HEK293 (cell line): ENCODE measurements around the gene ARHGAP42.

ENCODE experiments used
- CTCF ChIA-PET: fragments of 350-600 bp; formaldehyde crosslinking; extraction: SDS; loops from one replicate; lab custom pipeline; 2021; ENCODE audit warnings: antibody characterized with exemption; lab: Yijun Ruan, JAX
- POLR2A ChIA-PET: fragments of 300-600 bp; formaldehyde crosslinking; extraction: SDS; loops from one replicate; lab custom pipeline; 2020; ENCODE audit warnings: antibody characterized with exemption, inconsistent platforms; lab: Yijun Ruan, JAX
- H3K27ac ChIP-seq: fragments of 200-500 bp; sonication (Bioruptor generic); 2 replicates; pipeline ENCODE4 v1.5.1; 2014; ENCODE audit warnings: low read depth, low read length, control low read depth, inconsistent platforms; ENCODE audit errors: extremely low read depth
- H3K36me3 ChIP-seq, 2 experiments: fragments of 200-500 bp in 1 of 2; sonication (Bioruptor generic) in 1 of 2; 1 replicate in 1 of 2; 2 replicates in 1 of 2; pipeline ENCODE4 v1.5.1; 2014 to 2017; ENCODE audit warnings: inconsistent platforms in 2 of 2, low read length in 2 of 2; ENCODE audit not compliant: control insufficient read depth in 2 of 2, insufficient read depth in 1 of 2
- H3K4me1 ChIP-seq: fragments of 200-500 bp; sonication (Bioruptor generic); 2 replicates; pipeline ENCODE4 v1.5.1; 2014; ENCODE audit warnings: mild to moderate bottlenecking, low read length, inconsistent platforms; ENCODE audit not compliant: control insufficient read depth, insufficient read depth
- H3K4me3 ChIP-seq: 2 replicates; pipeline ENCODE4 v1.5.1; 2011; ENCODE audit warnings: low read depth, mild to moderate bottlenecking, control low read depth, low read length, moderate library complexity
- H3K9me3 ChIP-seq: fragments of 200-500 bp; sonication (Bioruptor generic); 2 replicates; pipeline ENCODE4 v1.5.1; 2014; ENCODE audit warnings: low read depth, low read length, inconsistent platforms; ENCODE audit not compliant: control insufficient read depth, insufficient read depth
- CTCF ChIP-seq: fragments of 450-650 bp; formaldehyde crosslinking; IDR thresholded peaks from 2 replicates; pipeline ENCODE4 v1.5.1; 2016; ENCODE audit warnings: missing biosample characterization, missing genetic modification characterization
- EGR2 ChIP-seq: fragments of 450-650 bp; formaldehyde crosslinking; IDR thresholded peaks from 2 replicates; pipeline ENCODE4 v1.5.1; 2016; ENCODE audit warnings: low read depth, missing biosample characterization, missing genetic modification characterization
- KLF1 ChIP-seq: fragments of 450-650 bp; formaldehyde crosslinking; IDR thresholded peaks from 2 replicates; pipeline ENCODE4 v1.5.1; 2016; ENCODE audit warnings: missing biosample characterization, missing genetic modification characterization
- KLF16 ChIP-seq: fragments of 450-650 bp; formaldehyde crosslinking; IDR thresholded peaks from 2 replicates; pipeline ENCODE4 v1.5.1; 2017; ENCODE audit warnings: missing biosample characterization, missing genetic modification characterization
- MEIS1 ChIP-seq: sonication (generic); formaldehyde crosslinking; IDR thresholded peaks from 2 replicates; pipeline ENCODE4 v1.8.1; 2022; ENCODE audit warnings: missing genetic modification reagents, mild to moderate bottlenecking, borderline replicate concordance
- OSR2 ChIP-seq: fragments of 450-650 bp; formaldehyde crosslinking; IDR thresholded peaks from 2 replicates; pipeline ENCODE4 v1.5.1; 2016; ENCODE audit warnings: missing biosample characterization, missing genetic modification characterization
- PRDM4 ChIP-seq: fragments of 450-650 bp; formaldehyde crosslinking; IDR thresholded peaks from 2 replicates; pipeline ENCODE4 v1.5.1; 2017; ENCODE audit warnings: missing biosample characterization, missing genetic modification characterization
- SCRT1 ChIP-seq: fragments of 450-650 bp; formaldehyde crosslinking; IDR thresholded peaks from 2 replicates; pipeline ENCODE4 v1.5.1; 2016; ENCODE audit warnings: missing biosample characterization, missing genetic modification characterization, borderline replicate concordance
- ZFHX2 ChIP-seq: fragments of 450-650 bp; formaldehyde crosslinking; conservative IDR thresholded peaks from 2 replicates; pipeline ENCODE4 v1.5.1; 2016; ENCODE audit warnings: missing biosample characterization, missing genetic modification characterization
- ZNF174 ChIP-seq: fragments of 450-650 bp; formaldehyde crosslinking; IDR thresholded peaks from 2 replicates; pipeline ENCODE4 v1.5.0; 2017; ENCODE audit warnings: missing biosample characterization, mild to moderate bottlenecking, missing genetic modification characterization
- ZNF184 ChIP-seq: fragments of 450-650 bp; IDR thresholded peaks from 2 replicates; pipeline ENCODE4 v1.5.1; 2018; ENCODE audit warnings: missing biosample characterization, mild to moderate bottlenecking, missing genetic modification characterization
- ZNF362 ChIP-seq: fragments of 450-650 bp; formaldehyde crosslinking; IDR thresholded peaks from 2 replicates; pipeline ENCODE4 v1.5.1; 2016; ENCODE audit warnings: missing biosample characterization, missing genetic modification characterization
- ZNF664 ChIP-seq: fragments of 450-650 bp; formaldehyde crosslinking; IDR thresholded peaks from 2 replicates; pipeline ENCODE4 v1.5.1; 2016; ENCODE audit warnings: missing biosample characterization, missing genetic modification characterization
- ZNF707 ChIP-seq: fragments of 450-650 bp; formaldehyde crosslinking; IDR thresholded peaks from 2 replicates; pipeline ENCODE4 v1.5.1; 2016; ENCODE audit warnings: missing biosample characterization, missing genetic modification characterization
- TF ChIP-seq, protein P1 (sequence below): fragments of 450-650 bp; formaldehyde crosslinking; IDR thresholded peaks from 2 replicates; pipeline ENCODE4; 2016; ENCODE audit warnings: missing biosample characterization, missing genetic modification characterization
- TF ChIP-seq, protein P2 (sequence below): fragments of 450-650 bp; formaldehyde crosslinking; IDR thresholded peaks from 2 replicates; pipeline ENCODE4 v1.5.1; 2016; ENCODE audit warnings: missing biosample characterization, missing genetic modification characterization

ARHGAP42 gene

GRCh38 chr11:100769617-100770016 is 82.5 kb downstream of the ARHGAP42 start:
- H3K36me3 ChIP-seq: no peaks in the 10 kb centered on the region
- no peak overlapping the region for H3K27ac ChIP-seq
- TF ChIP-seq ZNF184 (tag by site-specific recombination): no peak
- TF ChIP-seq MEIS1 (CRISPR knock-in tag): no peak
- TF ChIP-seq PRDM4 (tag by site-specific recombination): no peak
- ChIA-PET CTCF (no interaction called here), POLR2A (interaction anchor here (0.6 to 0.7 kb wide), 2 partner anchors 14 to 35 kb away, joined by 3 to 8 read pairs; no protein-coding TSS in a partner anchor)
- no peaks in the 10 kb centered on the region for H3K4me1 ChIP-seq
- no peak overlapping the region for H3K4me3 ChIP-seq
- H3K9me3 ChIP-seq: no peaks in the 10 kb centered on the region

DNA sequence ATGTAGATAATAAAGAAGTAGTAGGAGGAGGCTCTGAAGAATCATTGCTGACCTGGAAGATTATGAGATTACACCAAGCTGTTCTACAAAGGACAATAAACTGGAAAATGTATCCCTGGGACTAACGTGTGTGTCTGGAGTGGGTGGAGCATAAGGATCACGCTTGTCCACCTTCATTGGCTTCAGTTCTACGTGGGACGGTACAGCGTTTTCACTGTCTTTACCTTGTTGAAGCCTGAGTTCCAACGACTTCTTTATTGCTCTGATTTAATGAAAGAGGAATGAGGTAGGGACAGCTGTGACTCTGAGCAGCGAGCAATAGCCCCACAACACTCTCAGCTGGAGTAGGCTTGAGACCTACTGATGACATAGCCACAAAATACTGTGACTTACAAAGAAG is 87.0 kb downstream of the ARHGAP42 start:
- ChIA-PET POLR2A (interaction anchor here (0.5 kb wide), 1 partner anchor 48 kb away, joined by 6 read pairs; no protein-coding TSS in a partner anchor), CTCF (interaction anchor here (0.7 kb wide), 1 partner anchor 113 kb away, joined by 3 read pairs; no protein-coding TSS in a partner anchor)
- H3K36me3 ChIP-seq: no peaks in the 10 kb centered on the region
- H3K4me3 ChIP-seq: no peak overlapping the region
- H3K9me3 ChIP-seq: no peaks in the 10 kb centered on the region
- H3K4me1 ChIP-seq: no peaks in the 10 kb centered on the region
- H3K27ac ChIP-seq: no peak overlapping the region
- TF ChIP-seq SCRT1: no peak
- TF ChIP-seq ZNF707 (tag by site-specific recombination): no peak

DNA sequence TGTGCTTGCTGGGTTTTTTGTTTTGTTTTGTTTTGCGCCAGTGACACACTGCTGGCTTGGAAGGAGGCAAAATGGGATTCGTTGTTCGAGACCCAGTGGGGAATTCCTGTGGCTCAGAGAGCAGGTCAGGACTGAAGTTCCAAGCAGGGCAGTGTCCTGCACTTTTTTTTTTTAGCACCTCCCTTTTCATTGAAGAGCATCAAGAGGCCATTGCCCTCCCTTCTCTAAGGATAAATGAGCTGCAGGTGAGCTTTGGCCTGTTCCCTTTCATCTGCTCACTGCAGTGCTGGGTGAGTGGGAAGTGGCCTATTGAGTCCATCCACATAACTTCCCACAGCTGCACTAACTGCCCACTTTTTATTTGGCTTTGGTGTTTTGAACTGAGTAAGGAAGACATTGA is 87.8 kb downstream of the ARHGAP42 start:
- ChIA-PET POLR2A (no interaction called here), CTCF (interaction anchor here (0.6 kb wide), 1 partner anchor 130 kb away, joined by 3 read pairs; no protein-coding TSS in a partner anchor)
- no peak overlapping the region for H3K27ac ChIP-seq
- no peak overlapping the region for H3K4me3 ChIP-seq
- TF ChIP-seq, protein P1, sequence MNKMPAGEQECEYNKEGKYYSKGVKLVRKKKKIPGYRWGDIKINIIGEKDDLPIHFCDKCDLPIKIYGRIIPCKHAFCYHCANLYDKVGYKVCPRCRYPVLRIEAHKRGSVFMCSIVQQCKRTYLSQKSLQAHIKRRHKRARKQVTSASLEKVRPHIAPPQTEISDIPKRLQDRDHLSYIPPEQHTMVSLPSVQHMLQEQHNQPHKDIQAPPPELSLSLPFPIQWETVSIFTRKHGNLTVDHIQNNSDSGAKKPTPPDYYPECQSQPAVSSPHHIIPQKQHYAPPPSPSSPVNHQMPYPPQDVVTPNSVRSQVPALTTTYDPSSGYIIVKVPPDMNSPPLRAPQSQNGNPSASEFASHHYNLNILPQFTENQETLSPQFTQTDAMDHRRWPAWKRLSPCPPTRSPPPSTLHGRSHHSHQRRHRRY: no peak
- TF ChIP-seq ZNF664: no peak
- no peak for TF ChIP-seq CTCF (tag by site-specific recombination)
- no peak for TF ChIP-seq OSR2
- peak; percentile 24; the same call in 1 of the 2 replicates for TF ChIP-seq ZFHX2 (tag by site-specific recombination)
- TF ChIP-seq EGR2 (tag by site-specific recombination): peak; percentile 58
- TF ChIP-seq ZNF174: no peak
- no peak for TF ChIP-seq ZNF362 (tag by site-specific recombination)
- TF ChIP-seq KLF16 (tag by site-specific recombination): no peak
- TF ChIP-seq KLF1 (tag by site-specific recombination): no peak
- TF ChIP-seq, protein P2, sequence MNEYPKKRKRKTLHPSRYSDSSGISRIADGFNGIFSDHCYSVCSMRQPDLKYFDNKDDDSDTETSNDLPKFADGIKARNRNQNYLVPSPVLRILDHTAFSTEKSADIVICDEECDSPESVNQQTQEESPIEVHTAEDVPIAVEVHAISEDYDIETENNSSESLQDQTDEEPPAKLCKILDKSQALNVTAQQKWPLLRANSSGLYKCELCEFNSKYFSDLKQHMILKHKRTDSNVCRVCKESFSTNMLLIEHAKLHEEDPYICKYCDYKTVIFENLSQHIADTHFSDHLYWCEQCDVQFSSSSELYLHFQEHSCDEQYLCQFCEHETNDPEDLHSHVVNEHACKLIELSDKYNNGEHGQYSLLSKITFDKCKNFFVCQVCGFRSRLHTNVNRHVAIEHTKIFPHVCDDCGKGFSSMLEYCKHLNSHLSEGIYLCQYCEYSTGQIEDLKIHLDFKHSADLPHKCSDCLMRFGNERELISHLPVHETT (tag by site-specific recombination): no peak
- no peaks in the 10 kb centered on the region for H3K4me1 ChIP-seq
- no peaks in the 10 kb centered on the region for H3K36me3 ChIP-seq
- H3K9me3 ChIP-seq: no peaks in the 10 kb centered on the region
